ENCODE measurements around the gene MSL1. TPM values are rescaled to one million over a fixed set of nuclear protein-coding genes. Genes with fewer than 3 reads are reported as not detected.

Gene MSL1
- total and polyA plus RNA-seq, 2 of the 13 experiments (the other 11 are each of a cell fraction or from before 2014, with no cell fraction given), result 63.8 to 88.5 TPM

- TF ChIP-seq ZNF101 (CRISPR knock-in tag; IDR thresholded peaks at IDR 0.05; ENCODE audit: borderline replicate concordance, low read depth) (no peak), HNRNPL (IDR thresholded peaks at IDR 0.05; ENCODE audit: low read depth, low read length) (0 out of 2 replicates have a peak, but pooled peaks have one; percentile 33), CC2D1A (CRISPR knock-in tag; IDR thresholded peaks at IDR 0.05) (no peak)
Observed at GRCh38 chr17:40113110-40113906, 8.5 kb upstream of the MSL1 start (continued).

- BruUV-seq (replicated peaks), result no TSS peak
- Histone ChIP-seq H3K27me3 (ENCODE audit: control insufficient read depth in 1 of 2, insufficient read depth in 2 of 2, low read length in 2 of 2) (no peaks in the 10 kb centered on the region), H3K9ac (ENCODE audit: insufficient read depth, low read depth, low read length) (peak overlapping the region; percentile 87), H3K79me2 (ENCODE audit: insufficient read depth, low read length) (no peaks in the 10 kb centered on the region), H3K4me2 (ENCODE audit: low read depth, low read length) (peak overlapping the region; percentile 93), H3K36me3 (replicated peaks in 1 of 2; ENCODE audit: control insufficient read depth in 1 of 2, insufficient read depth in 2 of 2, low read length in 2 of 2) (no peaks in the 10 kb centered on the region), H3K27ac (ENCODE audit: extremely low read length, insufficient read depth, low read length) (peak overlapping the region; percentile 95), H4K20me1 (ENCODE audit: insufficient read depth, low read length) (no peaks in the 10 kb centered on the region), H3K4me1 (ENCODE audit: insufficient read depth, low read length) (peaks cover 85% of the 10 kb centered on the region), H3K4me3 (replicated peaks in 1 of 3; ENCODE audit: insufficient read depth in 1 of 3, low read depth in 2 of 3, low read length in 3 of 3) (peak overlapping the region; percentile 21 to 67 (median 39)), H2AFZ (ENCODE audit: low read length) (peak overlapping the region; percentile 56), H3K9me3 (ENCODE audit: low read length) (no peaks in the 10 kb centered on the region)
- ATAC-seq, result peak; percentile 11
- DNase-seq (ENCODE audit: low spot score), result no peak
- 0% methylated on average over 5 of the region's 5 CpGs for WGBS (ENCODE audit: low lambda C conversion rate)
- in situ Hi-C loops (cut with HindIII; ENCODE audit: extremely low pct_ligation_motif_present, low pct_unique_long_range_greater_than_20kb) (loop anchor here (5.0 kb wide), 1 partner anchor 53 kb away; no protein-coding TSS in a partner anchor), intact Hi-C loops (cut with micrococcal nuclease; ENCODE audit: unreplicated experiment) (loop anchor here (1.0 kb wide), 4 partner anchors 9 to 54 kb away; partner anchors contain the start of gene CASC3)
- CTCF ChIA-PET (ENCODE audit: low intra/inter-chr PET ratio, low total read pairs), result interaction anchor here (1.0 to 2.4 kb wide), 4 partner anchors 8 to 54 kb away, joined by 3 to 31 read pairs (median 8); partner anchors contain the start of genes MSL1 and THRA
- FAIRE-seq, result no peak
- POLR2A ChIA-PET, result interaction anchor here (0.6 to 7.3 kb wide), 35 partner anchors 9 to 438 kb away, joined by 3 to 568 read pairs (median 7); partner anchors contain the start of genes CASC3, CDC6, CSF3 and MED24
- 0 out of 2 replicates have a peak, but pooled peaks have one; percentile 10 for TF ChIP-seq ZNF878 (CRISPR knock-in tag; IDR thresholded peaks at IDR 0.05)
- TF ChIP-seq NFIC (IDR thresholded peaks at IDR 0.05; ENCODE audit: low read length), result 0 out of 2 replicates have a peak, but pooled peaks have one; percentile 18
- TF ChIP-seq, protein P1, sequence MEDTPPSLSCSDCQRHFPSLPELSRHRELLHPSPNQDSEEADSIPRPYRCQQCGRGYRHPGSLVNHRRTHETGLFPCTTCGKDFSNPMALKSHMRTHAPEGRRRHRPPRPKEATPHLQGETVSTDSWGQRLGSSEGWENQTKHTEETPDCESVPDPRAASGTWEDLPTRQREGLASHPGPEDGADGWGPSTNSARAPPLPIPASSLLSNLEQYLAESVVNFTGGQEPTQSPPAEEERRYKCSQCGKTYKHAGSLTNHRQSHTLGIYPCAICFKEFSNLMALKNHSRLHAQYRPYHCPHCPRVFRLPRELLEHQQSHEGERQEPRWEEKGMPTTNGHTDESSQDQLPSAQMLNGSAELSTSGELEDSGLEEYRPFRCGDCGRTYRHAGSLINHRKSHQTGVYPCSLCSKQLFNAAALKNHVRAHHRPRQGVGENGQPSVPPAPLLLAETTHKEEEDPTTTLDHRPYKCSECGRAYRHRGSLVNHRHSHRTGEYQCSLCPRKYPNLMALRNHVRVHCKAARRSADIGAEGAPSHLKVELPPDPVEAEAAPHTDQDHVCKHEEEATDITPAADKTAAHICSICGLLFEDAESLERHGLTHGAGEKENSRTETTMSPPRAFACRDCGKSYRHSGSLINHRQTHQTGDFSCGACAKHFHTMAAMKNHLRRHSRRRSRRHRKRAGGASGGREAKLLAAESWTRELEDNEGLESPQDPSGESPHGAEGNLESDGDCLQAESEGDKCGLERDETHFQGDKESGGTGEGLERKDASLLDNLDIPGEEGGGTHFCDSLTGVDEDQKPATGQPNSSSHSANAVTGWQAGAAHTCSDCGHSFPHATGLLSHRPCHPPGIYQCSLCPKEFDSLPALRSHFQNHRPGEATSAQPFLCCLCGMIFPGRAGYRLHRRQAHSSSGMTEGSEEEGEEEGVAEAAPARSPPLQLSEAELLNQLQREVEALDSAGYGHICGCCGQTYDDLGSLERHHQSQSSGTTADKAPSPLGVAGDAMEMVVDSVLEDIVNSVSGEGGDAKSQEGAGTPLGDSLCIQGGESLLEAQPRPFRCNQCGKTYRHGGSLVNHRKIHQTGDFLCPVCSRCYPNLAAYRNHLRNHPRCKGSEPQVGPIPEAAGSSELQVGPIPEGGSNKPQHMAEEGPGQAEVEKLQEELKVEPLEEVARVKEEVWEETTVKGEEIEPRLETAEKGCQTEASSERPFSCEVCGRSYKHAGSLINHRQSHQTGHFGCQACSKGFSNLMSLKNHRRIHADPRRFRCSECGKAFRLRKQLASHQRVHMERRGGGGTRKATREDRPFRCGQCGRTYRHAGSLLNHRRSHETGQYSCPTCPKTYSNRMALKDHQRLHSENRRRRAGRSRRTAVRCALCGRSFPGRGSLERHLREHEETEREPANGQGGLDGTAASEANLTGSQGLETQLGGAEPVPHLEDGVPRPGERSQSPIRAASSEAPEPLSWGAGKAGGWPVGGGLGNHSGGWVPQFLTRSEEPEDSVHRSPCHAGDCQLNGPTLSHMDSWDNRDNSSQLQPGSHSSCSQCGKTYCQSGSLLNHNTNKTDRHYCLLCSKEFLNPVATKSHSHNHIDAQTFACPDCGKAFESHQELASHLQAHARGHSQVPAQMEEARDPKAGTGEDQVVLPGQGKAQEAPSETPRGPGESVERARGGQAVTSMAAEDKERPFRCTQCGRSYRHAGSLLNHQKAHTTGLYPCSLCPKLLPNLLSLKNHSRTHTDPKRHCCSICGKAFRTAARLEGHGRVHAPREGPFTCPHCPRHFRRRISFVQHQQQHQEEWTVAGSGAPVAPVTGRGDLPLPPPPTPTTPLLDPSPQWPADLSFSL (CRISPR knock-in tag; IDR thresholded peaks at IDR 0.05), result no peak
- TF ChIP-seq ZBTB3 (CRISPR knock-in tag; IDR thresholded peaks at IDR 0.05; ENCODE audit: borderline replicate concordance, low read depth), result peak; percentile 62; the same call in 1 of the 2 replicates
- TF ChIP-seq ZNF773 (CRISPR knock-in tag; IDR thresholded peaks at IDR 0.05; ENCODE audit: borderline replicate concordance), result no peak
- TF ChIP-seq ZNF329 (CRISPR knock-in tag; IDR thresholded peaks at IDR 0.05; ENCODE audit: low read depth), result 0 out of 2 replicates have a peak, but pooled peaks have one; percentile 35
- 0 out of 2 replicates have a peak, but pooled peaks have one; percentile 5 for TF ChIP-seq KDM5B (CRISPR knock-in tag; IDR thresholded peaks at IDR 0.05; ENCODE audit: borderline replicate concordance)
Observed at GRCh38 chr17:40113907-40114245, 7.9 kb upstream of the MSL1 start.
